ENCODE measurements around the gene TSSK6. TPM values are rescaled to one million over a fixed set of nuclear protein-coding genes. Genes with fewer than 3 reads are reported as not detected.

The TSSK6 gene
- total and polyA plus RNA-seq, 4 donors: 0.61 to 2.2 (median 1.7) TPM

- Histone ChIP-seq H3K9me3 (ENCODE audit: control insufficient read depth, insufficient read depth, low read length) (no peaks in the 10 kb centered on the region), H3K36me3 (ENCODE audit: control insufficient read depth, insufficient read depth, low read length) (peaks cover 40% of the 10 kb centered on the region), H3K27me3 (ENCODE audit: control insufficient read depth, insufficient read depth, low read length) (no peaks in the 10 kb centered on the region), H3K4me1 (ENCODE audit: control insufficient read depth, insufficient read depth, low read length) (peaks cover 51% of the 10 kb centered on the region), H3K4me3 (ENCODE audit: low read depth, low read length) (no peak overlapping the region), H3K27ac (ENCODE audit: low read depth, low read length) (peak overlapping the region; percentile 43)
- 24% methylated on average over 8 of the region's 14 CpGs for WGBS (ENCODE audit: insufficient coverage)
- DNase-seq (ENCODE audit: low read depth in 4 of 6, low spot score in 6 of 6): peak; percentile 49 to 98 (median 76)
These were observed 26.3 kb downstream of the TSSK6 start for GRCh38 chr19:19488875-19489690.

GRCh38 chr19:19487950-19488874, 27.1 kb downstream of the TSSK6 start:
- Histone ChIP-seq H3K27ac (ENCODE audit: low read depth, low read length) (peak overlapping the region; percentile 43), H3K9me3 (ENCODE audit: control insufficient read depth, insufficient read depth, low read length) (no peaks in the 10 kb centered on the region), H3K4me1 (ENCODE audit: control insufficient read depth, insufficient read depth, low read length) (peaks cover 53% of the 10 kb centered on the region), H3K4me3 (ENCODE audit: low read depth, low read length) (no peak overlapping the region), H3K36me3 (ENCODE audit: control insufficient read depth, insufficient read depth, low read length) (peaks cover 38% of the 10 kb centered on the region), H3K27me3 (ENCODE audit: control insufficient read depth, insufficient read depth, low read length) (no peaks in the 10 kb centered on the region)
- DNase-seq (ENCODE audit: low read depth in 4 of 6, low spot score in 6 of 6): peak in 1 of 6 donors; percentile 6
- 56% methylated on average over 13 of the region's 20 CpGs for WGBS (ENCODE audit: insufficient coverage)

- WGBS (ENCODE audit: insufficient coverage): 90% methylated on average over 7 of the region's 9 CpGs
- Histone ChIP-seq H3K4me1 (ENCODE audit: control insufficient read depth, insufficient read depth, low read length) (peaks cover 62% of the 10 kb centered on the region), H3K36me3 (ENCODE audit: control insufficient read depth, insufficient read depth, low read length) (peaks cover 35% of the 10 kb centered on the region), H3K9me3 (ENCODE audit: control insufficient read depth, insufficient read depth, low read length) (no peaks in the 10 kb centered on the region), H3K27me3 (ENCODE audit: control insufficient read depth, insufficient read depth, low read length) (no peaks in the 10 kb centered on the region), H3K27ac (ENCODE audit: low read depth, low read length) (no peak overlapping the region), H3K4me3 (ENCODE audit: low read depth, low read length) (no peak overlapping the region)
- no peak for DNase-seq (ENCODE audit: low read depth in 4 of 6, low spot score in 6 of 6)
These were observed 28.0 kb downstream of the TSSK6 start for GRCh38 chr19:19487077-19487949.

- peaks cover 63% of the 10 kb centered on the region for H3K4me1 ChIP-seq (ENCODE audit: control insufficient read depth, insufficient read depth, low read length)
These were observed 28.8 kb downstream of the TSSK6 start for GRCh38 chr19:19486343-19487076.

GRCh38 chr19:19485998-19486290, 29.4 kb downstream of the TSSK6 start:
- DNase-seq (ENCODE audit: low read depth in 4 of 6, low spot score in 6 of 6): no peak
- peaks cover 25% of the 10 kb centered on the region for H3K36me3 ChIP-seq (ENCODE audit: control insufficient read depth, insufficient read depth, low read length)
- H3K27me3 ChIP-seq (ENCODE audit: control insufficient read depth, insufficient read depth, low read length): no peaks in the 10 kb centered on the region
- no peak overlapping the region for H3K4me3 ChIP-seq (ENCODE audit: low read depth, low read length)
- H3K9me3 ChIP-seq (ENCODE audit: control insufficient read depth, insufficient read depth, low read length): no peaks in the 10 kb centered on the region
- peaks cover 63% of the 10 kb centered on the region for H3K4me1 ChIP-seq (ENCODE audit: control insufficient read depth, insufficient read depth, low read length)
- 100% methylated on average over 3 of the region's 5 CpGs for WGBS (ENCODE audit: insufficient coverage)
- H3K27ac ChIP-seq (ENCODE audit: low read depth, low read length): no peak overlapping the region

More at GRCh38 chr19:19486343-19487076, 28.8 kb downstream of the TSSK6 start:
- no peak for DNase-seq (ENCODE audit: low read depth in 4 of 6, low spot score in 6 of 6)
- H3K27ac ChIP-seq (ENCODE audit: low read depth, low read length): no peak overlapping the region
- H3K9me3 ChIP-seq (ENCODE audit: control insufficient read depth, insufficient read depth, low read length): no peaks in the 10 kb centered on the region
- 76% methylated on average over 11 of the region's 15 CpGs for WGBS (ENCODE audit: insufficient coverage)
- H3K4me3 ChIP-seq (ENCODE audit: low read depth, low read length): no peak overlapping the region
- no peaks in the 10 kb centered on the region for H3K27me3 ChIP-seq (ENCODE audit: control insufficient read depth, insufficient read depth, low read length)
- peaks cover 27% of the 10 kb centered on the region for H3K36me3 ChIP-seq (ENCODE audit: control insufficient read depth, insufficient read depth, low read length)

- H3K4me3 ChIP-seq (ENCODE audit: low read depth, low read length): no peak overlapping the region
- H3K27ac ChIP-seq (ENCODE audit: low read depth, low read length): no peak overlapping the region
- H3K36me3 ChIP-seq (ENCODE audit: control insufficient read depth, insufficient read depth, low read length): peaks cover 25% of the 10 kb centered on the region
- DNase-seq (ENCODE audit: low read depth in 4 of 6, low spot score in 6 of 6): no peak
- WGBS (ENCODE audit: insufficient coverage): 76% methylated on average over 14 of the region's 15 CpGs
- peaks cover 61% of the 10 kb centered on the region for H3K4me1 ChIP-seq (ENCODE audit: control insufficient read depth, insufficient read depth, low read length)
- H3K9me3 ChIP-seq (ENCODE audit: control insufficient read depth, insufficient read depth, low read length): no peaks in the 10 kb centered on the region
- H3K27me3 ChIP-seq (ENCODE audit: control insufficient read depth, insufficient read depth, low read length): no peaks in the 10 kb centered on the region
These were observed 30.0 kb downstream of the TSSK6 start for GRCh38 chr19:19485161-19485997.

GRCh38 chr19:19482809-19483596, 32.3 kb downstream of the TSSK6 start:
- H3K27ac ChIP-seq (ENCODE audit: low read depth, low read length): peak overlapping the region; percentile 52
- peaks cover 25% of the 10 kb centered on the region for H3K36me3 ChIP-seq (ENCODE audit: control insufficient read depth, insufficient read depth, low read length)
- H3K4me3 ChIP-seq (ENCODE audit: low read depth, low read length): no peak overlapping the region
- no peaks in the 10 kb centered on the region for H3K9me3 ChIP-seq (ENCODE audit: control insufficient read depth, insufficient read depth, low read length)
- peak in 1 of 6 donors; percentile 54 for DNase-seq (ENCODE audit: low read depth in 4 of 6, low spot score in 6 of 6)
- H3K27me3 ChIP-seq (ENCODE audit: control insufficient read depth, insufficient read depth, low read length): no peaks in the 10 kb centered on the region
- 48% methylated on average over 17 of the region's 19 CpGs for WGBS (ENCODE audit: insufficient coverage)
- peaks cover 37% of the 10 kb centered on the region for H3K4me1 ChIP-seq (ENCODE audit: control insufficient read depth, insufficient read depth, low read length)

- no peak for DNase-seq (ENCODE audit: low read depth in 4 of 6, low spot score in 6 of 6)
- H3K4me3 ChIP-seq (ENCODE audit: low read depth, low read length): no peak overlapping the region
- 94% methylated on average over 4 of the region's 5 CpGs for WGBS (ENCODE audit: insufficient coverage)
- H3K27ac ChIP-seq (ENCODE audit: low read depth, low read length): no peak overlapping the region
- peaks cover 11% of the 10 kb centered on the region for H3K36me3 ChIP-seq (ENCODE audit: control insufficient read depth, insufficient read depth, low read length)
- H3K27me3 ChIP-seq (ENCODE audit: control insufficient read depth, insufficient read depth, low read length): no peaks in the 10 kb centered on the region
- no peaks in the 10 kb centered on the region for H3K9me3 ChIP-seq (ENCODE audit: control insufficient read depth, insufficient read depth, low read length)
- peaks cover 23% of the 10 kb centered on the region for H3K4me1 ChIP-seq (ENCODE audit: control insufficient read depth, insufficient read depth, low read length)
These were observed 34.7 kb downstream of the TSSK6 start for GRCh38 chr19:19480688-19481087.
